Stimulated activated CD4-positive, alpha-beta T cell treated with anti-CD3 and anti-CD28 coated beads, Interleukin-4, amount 100 ng/mL, for 48 hours (primary cell): Measurements from ENCODE around the gene ZNF112.

Experiments used
- DNase-seq, 2 donors: peaks; one replicate each; pipeline ENCODE4 v3.0.0-alpha.2; 2020; ENCODE audit warnings: low read depth in 2 of 2

Gene ZNF112

DNA sequence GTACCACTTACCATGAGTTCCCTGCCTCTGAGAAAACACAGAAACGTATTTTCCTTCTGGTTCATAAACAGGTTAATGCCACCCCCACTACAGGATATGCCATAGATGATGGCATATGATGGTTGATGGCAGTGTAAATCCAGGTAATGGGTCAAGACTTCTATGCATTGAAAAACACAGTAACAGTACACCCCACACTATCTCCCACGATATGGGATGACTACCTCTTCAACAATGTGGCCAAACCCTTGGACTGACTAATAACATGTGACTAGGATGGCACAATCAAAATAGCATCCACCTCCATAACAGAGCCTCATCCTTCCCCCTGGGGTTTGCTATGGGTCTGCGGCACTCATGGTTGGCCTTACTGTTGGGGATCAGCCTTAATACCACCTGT is 73.6 kb downstream of the ZNF112 start:
- DNase-seq, result no peak

DNA sequence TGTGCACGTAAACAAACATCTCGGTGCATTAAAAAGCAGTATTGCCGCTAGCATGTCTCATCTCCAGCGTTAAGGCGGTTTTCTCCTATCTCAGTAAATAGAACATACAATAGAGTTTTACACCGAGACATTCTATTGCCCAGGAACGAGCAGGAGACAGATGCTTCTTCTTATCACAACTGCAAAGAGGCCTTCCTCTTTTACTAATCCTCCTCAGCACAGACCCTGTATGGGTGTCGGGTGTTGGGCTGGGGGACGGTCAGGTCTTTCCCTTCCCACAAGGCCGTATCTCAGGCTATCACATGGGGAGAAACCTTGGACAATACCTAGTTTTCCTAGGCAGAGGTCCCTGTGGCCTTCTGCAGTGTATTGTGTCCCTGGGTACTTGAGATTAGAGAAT is 75.6 kb downstream of the ZNF112 start:
- no peak for DNase-seq

DNA sequence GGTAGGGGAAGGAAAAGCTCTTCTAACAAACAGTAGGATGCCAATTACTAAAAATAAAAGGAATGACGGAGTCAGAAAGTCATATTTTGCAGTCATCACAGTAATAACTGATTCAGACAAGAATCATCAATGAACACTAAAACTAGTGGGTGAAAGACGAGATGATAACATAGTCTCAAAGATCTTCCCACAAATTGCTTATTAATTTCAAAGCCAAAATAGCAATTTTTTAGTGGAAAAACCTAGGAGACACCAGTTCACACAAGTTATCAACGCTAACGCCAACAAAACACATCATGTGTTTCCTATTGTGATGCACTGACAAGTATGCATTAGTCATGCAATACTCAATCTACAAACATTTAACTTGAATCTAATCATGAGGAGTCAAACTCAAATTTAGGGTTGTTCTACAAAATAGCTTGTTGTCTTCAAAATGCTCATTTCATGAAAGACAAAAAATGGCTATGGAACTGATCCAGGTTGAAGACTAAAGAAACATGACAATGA is 78.2 kb downstream of the ZNF112 start:
- no peak for DNase-seq

- DNase-seq, result no peak
These were observed 79.1 kb downstream of the ZNF112 start for GRCh38 chr19:44277331-44277730.
